HEK293 (cell line): ENCODE measurements around the gene TTC9B.

Experiments used
- CTCF ChIA-PET: fragments of 350-600 bp; formaldehyde crosslinking; extraction: SDS; loops from one replicate; lab custom pipeline; 2021; ENCODE audit warnings: antibody characterized with exemption; lab: Yijun Ruan, JAX
- POLR2A ChIA-PET: fragments of 300-600 bp; formaldehyde crosslinking; extraction: SDS; loops from one replicate; lab custom pipeline; 2020; ENCODE audit warnings: antibody characterized with exemption, inconsistent platforms; lab: Yijun Ruan, JAX
- H3K27ac ChIP-seq: fragments of 200-500 bp; sonication (Bioruptor generic); 2 replicates; pipeline ENCODE4 v1.5.1; 2014; ENCODE audit warnings: low read depth, low read length, control low read depth, inconsistent platforms; ENCODE audit errors: extremely low read depth
- H3K36me3 ChIP-seq, 2 experiments: fragments of 200-500 bp in 1 of 2; sonication (Bioruptor generic) in 1 of 2; 1 replicate in 1 of 2; 2 replicates in 1 of 2; pipeline ENCODE4 v1.5.1; 2014 to 2017; ENCODE audit warnings: inconsistent platforms in 2 of 2, low read length in 2 of 2; ENCODE audit not compliant: control insufficient read depth in 2 of 2, insufficient read depth in 1 of 2
- H3K4me1 ChIP-seq: fragments of 200-500 bp; sonication (Bioruptor generic); 2 replicates; pipeline ENCODE4 v1.5.1; 2014; ENCODE audit warnings: mild to moderate bottlenecking, low read length, inconsistent platforms; ENCODE audit not compliant: control insufficient read depth, insufficient read depth
- H3K4me3 ChIP-seq: 2 replicates; pipeline ENCODE4 v1.5.1; 2011; ENCODE audit warnings: low read depth, mild to moderate bottlenecking, control low read depth, low read length, moderate library complexity
- H3K9me3 ChIP-seq: fragments of 200-500 bp; sonication (Bioruptor generic); 2 replicates; pipeline ENCODE4 v1.5.1; 2014; ENCODE audit warnings: low read depth, low read length, inconsistent platforms; ENCODE audit not compliant: control insufficient read depth, insufficient read depth
- GLIS2 ChIP-seq: fragments of 450-650 bp; formaldehyde crosslinking; IDR thresholded peaks from 2 replicates; pipeline ENCODE4 v1.5.1; 2016; ENCODE audit warnings: missing biosample characterization, missing genetic modification characterization
- KLF8 ChIP-seq: fragments of 450-650 bp; formaldehyde crosslinking; IDR thresholded peaks from 2 replicates; pipeline ENCODE4 v1.5.1; 2016; ENCODE audit warnings: missing biosample characterization, missing genetic modification characterization
- MEIS1 ChIP-seq: sonication (generic); formaldehyde crosslinking; IDR thresholded peaks from 2 replicates; pipeline ENCODE4 v1.8.1; 2022; ENCODE audit warnings: missing genetic modification reagents, mild to moderate bottlenecking, borderline replicate concordance
- OSR2 ChIP-seq: fragments of 450-650 bp; formaldehyde crosslinking; IDR thresholded peaks from 2 replicates; pipeline ENCODE4 v1.5.1; 2016; ENCODE audit warnings: missing biosample characterization, missing genetic modification characterization
- SCRT1 ChIP-seq: fragments of 450-650 bp; formaldehyde crosslinking; IDR thresholded peaks from 2 replicates; pipeline ENCODE4 v1.5.1; 2016; ENCODE audit warnings: missing biosample characterization, missing genetic modification characterization, borderline replicate concordance
- SP7 ChIP-seq: fragments of 450-650 bp; formaldehyde crosslinking; IDR thresholded peaks from 2 replicates; pipeline ENCODE4 v1.5.1; 2016; ENCODE audit warnings: missing biosample characterization, missing genetic modification characterization
- TCF7L2 ChIP-seq: IDR thresholded peaks from 2 replicates; pipeline ENCODE4 v1.6.1; 2011; ENCODE audit warnings: low read depth, mild to moderate bottlenecking, inconsistent platforms, low read length, moderate library complexity, borderline replicate concordance
- TRIM28 ChIP-seq: IDR thresholded peaks from 2 replicates; pipeline ENCODE4 v1.6.1; 2011; ENCODE audit warnings: low read length, control low read depth, borderline replicate concordance
- ZEB2 ChIP-seq: fragments of 450-650 bp; formaldehyde crosslinking; IDR thresholded peaks from 2 replicates; pipeline ENCODE4 v1.5.1; 2016; ENCODE audit warnings: missing biosample characterization, missing genetic modification characterization
- ZFP3 ChIP-seq: fragments of 450-650 bp; formaldehyde crosslinking; IDR thresholded peaks from 2 replicates; pipeline ENCODE4 v1.5.1; 2016; ENCODE audit warnings: low read depth, missing biosample characterization, missing genetic modification characterization
- ZNF140 ChIP-seq: fragments of 450-650 bp; formaldehyde crosslinking; IDR thresholded peaks from 2 replicates; pipeline ENCODE4 v1.5.1; 2016; ENCODE audit warnings: missing biosample characterization, missing genetic modification characterization
- ZNF155 ChIP-seq: fragments of 450-650 bp; formaldehyde crosslinking; IDR thresholded peaks from 2 replicates; pipeline ENCODE4 v1.5.1; 2016; ENCODE audit warnings: missing biosample characterization, missing genetic modification characterization
- ZNF16 ChIP-seq: fragments of 450-650 bp; formaldehyde crosslinking; IDR thresholded peaks from 2 replicates; pipeline ENCODE4 v1.5.1; 2016; ENCODE audit warnings: low read depth, missing biosample characterization, missing genetic modification characterization
- ZNF175 ChIP-seq: fragments of 450-650 bp; formaldehyde crosslinking; IDR thresholded peaks from 2 replicates; pipeline ENCODE4 v1.5.1; 2016; ENCODE audit warnings: missing biosample characterization, missing genetic modification characterization
- ZNF24 ChIP-seq: fragments of 450-650 bp; formaldehyde crosslinking; IDR thresholded peaks from 2 replicates; pipeline ENCODE4 v1.5.1; 2016; ENCODE audit warnings: missing biosample characterization, missing genetic modification characterization
- ZNF292 ChIP-seq: fragments of 450-650 bp; formaldehyde crosslinking; IDR thresholded peaks from 2 replicates; pipeline ENCODE4 v1.5.1; 2016; ENCODE audit warnings: low read depth, missing biosample characterization, missing genetic modification characterization, borderline replicate concordance
- ZNF350 ChIP-seq: fragments of 450-650 bp; formaldehyde crosslinking; IDR thresholded peaks from 2 replicates; pipeline ENCODE4 v1.5.0; 2017; ENCODE audit warnings: missing biosample characterization, mild to moderate bottlenecking, missing genetic modification characterization
- ZNF391 ChIP-seq: fragments of 450-650 bp; formaldehyde crosslinking; IDR thresholded peaks from 2 replicates; pipeline ENCODE4 v1.5.1; 2016; ENCODE audit warnings: low read depth, missing biosample characterization, missing genetic modification characterization, borderline replicate concordance
- ZNF416 ChIP-seq: fragments of 450-650 bp; formaldehyde crosslinking; IDR thresholded peaks from 2 replicates; pipeline ENCODE4 v1.5.1; 2016; ENCODE audit warnings: missing biosample characterization, missing genetic modification characterization
- ZNF426 ChIP-seq: fragments of 450-650 bp; formaldehyde crosslinking; IDR thresholded peaks from 2 replicates; pipeline ENCODE4 v1.5.1; 2017; ENCODE audit warnings: missing biosample characterization, missing genetic modification characterization, mild to moderate bottlenecking, inconsistent platforms, moderate library complexity
- ZNF514 ChIP-seq: fragments of 450-650 bp; formaldehyde crosslinking; IDR thresholded peaks from 2 replicates; pipeline ENCODE4 v1.5.1; 2016; ENCODE audit warnings: missing biosample characterization, missing genetic modification characterization
- ZNF529 ChIP-seq: fragments of 450-650 bp; formaldehyde crosslinking; IDR thresholded peaks from 2 replicates; pipeline ENCODE4 v1.5.1; 2017; ENCODE audit warnings: missing genetic modification characterization, missing biosample characterization; ENCODE audit not compliant: insufficient replicate concordance
- ZNF639 ChIP-seq: fragments of 450-650 bp; formaldehyde crosslinking; IDR thresholded peaks from 2 replicates; pipeline ENCODE4 v1.5.1; 2016; ENCODE audit warnings: missing biosample characterization, missing genetic modification characterization
- ZNF747 ChIP-seq: fragments of 450-650 bp; formaldehyde crosslinking; IDR thresholded peaks from 2 replicates; pipeline ENCODE4 v1.5.1; 2016; ENCODE audit warnings: missing biosample characterization, missing genetic modification characterization
- ZNF791 ChIP-seq: fragments of 450-650 bp; formaldehyde crosslinking; IDR thresholded peaks from 2 replicates; pipeline ENCODE4 v1.5.1; 2016; ENCODE audit warnings: missing biosample characterization, missing genetic modification characterization
- ZSCAN18 ChIP-seq: fragments of 450-650 bp; formaldehyde crosslinking; IDR thresholded peaks from 2 replicates; pipeline ENCODE4 v1.5.1; 2016; ENCODE audit warnings: missing biosample characterization, missing genetic modification characterization
- ZXDB ChIP-seq: fragments of 450-650 bp; formaldehyde crosslinking; IDR thresholded peaks from 2 replicates; pipeline ENCODE4 v1.5.1; 2016; ENCODE audit warnings: missing biosample characterization, missing genetic modification characterization

The TTC9B gene

GRCh38 chr19:40247735-40248262 lies 29.6 kb upstream of the TTC9B start (continued):
- TF ChIP-seq ZNF350 (tag by site-specific recombination): no peak
- 0 out of 2 replicates have a peak, but pooled peaks have one; percentile 18 for TF ChIP-seq GLIS2 (tag by site-specific recombination)
- TF ChIP-seq ZNF391 (tag by site-specific recombination): no peak
- no peak for TF ChIP-seq ZNF426 (tag by site-specific recombination)
- TF ChIP-seq ZNF791 (tag by site-specific recombination): no peak
- no peak for TF ChIP-seq ZNF16 (tag by site-specific recombination)
- no peak for TF ChIP-seq ZXDB (tag by site-specific recombination)

- Histone ChIP-seq H3K27ac (0 out of 2 replicates have a peak overlapping the region, but pooled peaks have one; percentile 19), H3K4me1 (peaks cover 5% of the 10 kb centered on the region; the same call in 1 of the 2 replicates), H3K9me3 (no peaks in the 10 kb centered on the region), H3K4me3 (no peak overlapping the region), H3K36me3 (peaks cover 63 to 67% of the 10 kb centered on the region in 2 experiments)
- CTCF ChIA-PET: interaction anchor here (1.0 to 1.4 kb wide), 2 partner anchors 28 to 31 kb away, joined by 4 to 5 read pairs; no protein-coding TSS in a partner anchor
- TF ChIP-seq ZNF639 (tag by site-specific recombination): no peak
- TF ChIP-seq ZNF140 (tag by site-specific recombination): no peak
- TF ChIP-seq KLF8: no peak
- TF ChIP-seq ZNF292 (tag by site-specific recombination): no peak
- no peak for TF ChIP-seq ZNF391 (tag by site-specific recombination)
- no peak for TF ChIP-seq ZNF175 (tag by site-specific recombination)
- TF ChIP-seq ZXDB (tag by site-specific recombination): no peak
- no peak for TF ChIP-seq MEIS1
- no peak for TF ChIP-seq ZNF24 (tag by site-specific recombination)
- POLR2A ChIA-PET: no interaction called here
Measured at GRCh38 chr19:40247178-40247577, 29.0 kb upstream of the TTC9B start.

- H3K27ac ChIP-seq: no peak overlapping the region
- H3K4me1 ChIP-seq: peaks cover 5% of the 10 kb centered on the region; the same call in 1 of the 2 replicates
- H3K36me3 ChIP-seq: peaks cover 63 to 67% of the 10 kb centered on the region in 2 experiments
- TF ChIP-seq ZNF391 (tag by site-specific recombination): no peak
- TF ChIP-seq ZEB2 (tag by site-specific recombination): no peak
- no peak for TF ChIP-seq ZNF747
- TF ChIP-seq ZSCAN18: no peak
- no peak for TF ChIP-seq ZFP3 (tag by site-specific recombination)
- no peak for TF ChIP-seq ZNF416 (tag by site-specific recombination)
- no peak for TF ChIP-seq SCRT1
- no peak for TF ChIP-seq SP7 (tag by site-specific recombination)
- no peak for TF ChIP-seq TRIM28
- no peak for TF ChIP-seq ZNF529 (tag by site-specific recombination)
- TF ChIP-seq ZNF155 (tag by site-specific recombination): no peak
- TF ChIP-seq ZNF514 (tag by site-specific recombination): no peak
- TF ChIP-seq OSR2 (tag by site-specific recombination): no peak
- TF ChIP-seq TCF7L2: no peak
- POLR2A ChIA-PET: interaction anchor here (0.7 kb wide), 1 partner anchor 427 kb away, joined by 4 read pairs; no protein-coding TSS in a partner anchor
- CTCF ChIA-PET: interaction anchor here (0.6 to 1.0 kb wide), 2 partner anchors 32 to 356 kb away, joined by 4 read pairs; no protein-coding TSS in a partner anchor
- no peak overlapping the region for H3K4me3 ChIP-seq
- no peaks in the 10 kb centered on the region for H3K9me3 ChIP-seq
Measured at GRCh38 chr19:40246292-40247073, 28.3 kb upstream of the TTC9B start.
